GM19467 (cell line): ENCODE results near the gene ARFGAP3.
"Not testable (repeated sequence)": the region's sequence is repeated elsewhere in the genome, so short reads cannot be mapped to it uniquely, and the experiment has no call there.

Source experiments
- ATAC-seq: cut with Tn5 transposase; IDR thresholded peaks from one replicate; pipeline ENCODE4 v1.9.1; 2021; ENCODE audit warnings: mild to moderate bottlenecking, moderate library complexity; ENCODE audit not compliant: unreplicated experiment

ARFGAP3 gene

DNA sequence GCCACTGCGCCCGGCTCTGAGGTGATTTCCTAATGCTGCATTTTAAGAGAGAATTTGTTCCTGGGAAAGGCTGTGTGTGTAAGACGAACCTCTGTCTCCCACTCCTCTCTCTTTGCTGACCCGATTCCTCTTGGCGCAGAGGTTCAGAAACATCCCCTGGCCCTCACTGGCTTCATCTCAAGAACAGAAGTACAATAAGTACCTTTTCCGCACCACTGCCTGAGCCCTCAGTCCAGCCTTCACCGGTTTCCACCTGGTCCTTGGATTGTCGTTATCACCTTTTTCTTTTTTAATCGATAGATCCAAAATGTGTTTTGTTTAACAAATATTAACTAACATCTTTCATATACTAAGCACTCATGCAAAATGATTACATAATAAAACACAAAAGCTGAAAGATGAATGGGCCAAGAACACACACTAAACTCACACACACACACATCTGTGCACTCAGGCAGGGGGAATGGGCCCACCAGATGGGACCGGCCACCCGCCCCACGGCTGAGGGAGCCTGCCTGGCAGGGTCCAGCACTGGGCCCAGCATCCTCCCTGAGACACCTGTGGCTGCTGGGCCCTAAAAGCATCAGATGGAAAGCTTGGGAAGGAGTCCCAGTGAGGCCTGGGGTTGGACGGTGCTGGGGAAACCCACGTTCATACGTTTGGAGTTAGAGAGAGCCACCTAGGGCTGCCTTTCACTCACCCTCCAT, 86.0 kb downstream of the ARFGAP3 start:
- ATAC-seq = no peak

DNA sequence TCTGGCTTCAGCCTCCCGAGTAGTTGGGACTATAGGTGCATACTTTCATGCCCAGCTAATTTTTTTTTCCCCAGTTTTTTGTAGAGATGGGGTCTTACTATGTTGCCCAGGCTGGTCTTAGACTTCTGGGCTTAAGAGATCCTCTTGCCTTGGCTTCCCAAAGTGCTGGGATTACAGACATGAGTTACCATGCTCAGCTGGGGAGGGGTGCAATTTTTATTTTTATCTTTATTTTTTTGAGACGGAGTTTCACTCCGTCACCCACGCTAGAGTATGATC, 86.7 kb downstream of the ARFGAP3 start:
- no peak for ATAC-seq

GRCh38 chr22:42769574-42770447, 87.3 kb downstream of the ARFGAP3 start:
- peak; percentile 72 for ATAC-seq

DNA sequence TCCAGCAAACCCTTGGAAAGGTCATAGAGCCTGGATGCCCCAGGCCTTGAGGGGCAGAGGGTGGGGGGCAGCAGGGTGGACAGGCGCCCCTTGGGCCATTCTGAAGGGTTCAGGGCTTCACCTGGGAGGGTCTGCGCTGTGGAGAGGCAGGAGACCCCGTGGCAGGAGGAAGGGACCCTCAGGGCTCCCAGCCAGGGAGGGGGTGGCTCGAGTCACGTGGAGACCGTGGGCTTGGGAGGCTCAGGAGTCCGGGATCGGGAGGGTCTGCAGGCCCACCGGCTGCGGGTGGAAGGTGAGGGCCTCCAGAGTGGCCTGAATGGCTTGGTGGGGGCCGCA, 87.9 kb downstream of the ARFGAP3 start:
- ATAC-seq = peak; percentile 5

- ATAC-seq = no peak
Observed at GRCh38 chr22:42768385-42769035, 88.6 kb downstream of the ARFGAP3 start.

DNA sequence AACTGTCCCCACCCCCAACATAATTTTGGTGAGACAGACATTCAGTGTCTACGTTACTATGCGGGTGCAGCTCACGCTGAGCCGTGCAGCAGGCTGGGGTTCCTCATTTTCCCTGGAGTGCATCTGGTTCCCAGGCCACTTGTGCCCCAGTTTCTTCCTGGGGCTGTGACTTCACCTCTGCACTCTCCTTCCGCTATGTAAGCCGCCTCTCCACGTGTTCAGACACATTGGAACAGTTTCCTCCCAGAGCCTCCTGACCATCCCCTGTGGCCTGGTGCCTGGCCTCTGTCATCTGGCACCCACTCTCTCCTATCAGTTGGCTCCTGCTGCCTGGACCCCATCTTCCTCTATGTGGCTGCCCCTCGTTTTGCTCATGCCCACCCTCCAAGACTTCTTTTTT, 90.2 kb downstream of the ARFGAP3 start:
- no peak for ATAC-seq

DNA sequence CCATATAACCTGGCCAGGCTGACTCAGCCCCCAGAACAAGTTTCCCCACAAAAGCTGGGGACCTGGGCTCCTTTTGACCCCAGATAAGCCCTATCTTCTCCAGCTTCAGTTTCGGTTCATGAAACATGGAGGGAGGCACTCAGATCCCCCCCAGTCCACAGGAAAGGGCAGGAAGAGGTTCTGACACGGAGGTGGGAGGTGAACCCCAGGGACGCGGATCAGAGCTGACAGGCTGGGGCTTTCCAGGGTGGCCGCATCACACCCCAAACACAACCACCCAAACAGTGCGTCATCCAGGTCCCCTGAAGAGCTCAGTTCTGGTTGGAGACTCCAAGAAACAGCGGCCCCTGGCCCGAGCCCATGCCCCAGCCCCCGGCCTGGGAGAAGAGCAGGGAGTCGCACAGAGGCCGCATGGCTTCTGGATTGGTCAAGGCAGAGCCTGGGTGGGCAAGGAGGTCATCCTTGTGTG, 92.1 kb downstream of the ARFGAP3 start:
- ATAC-seq = no peak

GRCh38 chr22:42763965-42764480, 93.0 kb downstream of the ARFGAP3 start:
- no peak for ATAC-seq

GRCh38 chr22:42760806-42761565, 96.1 kb downstream of the ARFGAP3 start:
- no peak for ATAC-seq

DNA sequence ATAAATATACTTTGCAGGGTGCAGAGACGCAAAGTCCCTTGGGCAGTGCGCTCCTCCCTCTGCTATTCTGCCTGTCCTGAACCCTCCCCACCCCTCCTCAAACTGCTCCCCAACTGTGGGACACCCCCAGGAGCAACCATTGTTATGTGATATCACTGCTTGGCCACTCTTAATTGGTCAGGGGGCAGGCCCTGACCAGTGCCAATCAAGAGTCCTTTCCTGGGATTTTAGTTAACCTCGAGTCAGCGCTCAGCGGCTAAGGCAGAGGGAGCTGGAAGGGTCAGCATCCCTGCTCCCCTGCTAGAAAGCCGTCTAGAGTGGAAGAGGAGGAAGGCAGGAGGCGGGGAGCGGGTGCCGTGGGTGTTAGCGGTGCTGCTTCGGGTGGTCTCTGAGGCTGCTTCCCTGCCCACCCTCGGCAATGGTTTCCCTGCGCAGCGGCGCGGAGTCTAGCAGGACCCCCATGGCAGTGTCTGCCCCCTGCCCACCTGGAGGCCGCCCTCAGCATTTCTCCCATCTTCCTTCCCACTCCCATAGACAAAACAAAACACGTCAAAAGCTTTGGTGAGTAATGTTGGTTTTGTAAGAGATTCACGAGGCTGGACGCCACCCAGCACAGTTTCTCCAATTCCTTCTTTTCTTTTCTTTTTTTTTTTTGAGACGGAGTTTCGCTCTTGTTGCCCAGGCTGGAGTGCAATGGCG, 98.0 kb downstream of the ARFGAP3 start:
- no peak for ATAC-seq

DNA sequence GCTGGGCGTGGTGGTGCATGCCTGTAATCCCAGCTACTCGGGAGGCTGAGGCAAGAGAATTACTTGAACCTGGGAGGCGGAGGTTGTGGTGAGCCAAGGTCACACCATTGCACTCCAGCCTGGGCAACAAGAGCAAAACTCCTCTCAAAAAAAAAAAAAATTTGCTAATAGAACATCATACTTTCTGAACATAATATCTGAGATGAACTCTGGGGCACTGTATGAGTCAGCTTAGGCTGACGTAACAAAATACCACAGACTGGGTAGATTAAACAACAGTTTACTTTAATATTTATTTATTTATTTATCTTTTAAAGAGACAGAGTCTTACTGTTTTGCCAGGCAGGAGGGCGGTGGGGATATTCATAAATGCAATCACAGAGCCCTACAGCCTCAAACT, 101.5 kb downstream of the ARFGAP3 start:
- ATAC-seq = not testable (repeated sequence)

DNA sequence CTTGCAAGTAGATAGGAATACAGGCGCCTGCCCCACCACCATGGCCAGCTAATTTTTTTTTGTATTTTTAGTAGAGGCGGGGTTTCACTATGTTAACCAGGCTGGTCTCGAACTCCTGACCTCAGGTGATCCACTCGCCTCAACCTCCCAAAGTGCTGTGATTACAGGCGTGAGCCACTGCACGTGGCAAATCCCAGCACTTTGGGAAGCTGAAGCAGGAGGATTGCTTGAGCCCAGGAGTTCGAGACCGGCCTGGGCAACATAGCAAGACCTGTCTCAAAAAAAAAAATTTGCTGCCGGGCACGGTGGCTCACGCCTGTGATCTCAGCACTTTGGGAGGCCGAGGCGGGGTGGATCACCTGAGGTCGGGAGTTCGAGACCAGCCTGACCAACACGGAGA, 102.0 kb downstream of the ARFGAP3 start:
- not testable (repeated sequence) for ATAC-seq

DNA sequence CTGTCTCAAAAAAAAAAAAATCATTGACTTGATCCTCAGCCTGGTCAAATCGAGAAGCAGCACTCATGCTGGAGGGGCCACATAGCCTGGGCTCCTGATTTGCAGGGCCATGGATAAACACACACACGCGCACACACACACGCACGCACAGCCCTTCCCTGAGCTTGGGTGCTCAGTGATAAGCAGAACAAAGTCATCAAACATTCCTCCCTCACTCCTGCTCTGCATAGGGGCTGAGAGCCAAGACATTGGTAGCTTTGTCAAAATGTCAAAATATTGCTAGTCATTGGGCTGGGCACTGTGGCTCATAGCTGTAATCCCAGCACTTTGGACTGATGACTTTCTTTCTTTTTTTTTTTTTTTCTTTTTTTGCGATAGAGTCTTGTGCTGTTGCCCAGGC, 102.4 kb downstream of the ARFGAP3 start:
- ATAC-seq = no peak

GRCh38 chr22:42752912-42753311, 104.2 kb downstream of the ARFGAP3 start:
- ATAC-seq = no peak

- no peak for ATAC-seq
Observed at GRCh38 chr22:42752230-42752746, 104.8 kb downstream of the ARFGAP3 start.

DNA sequence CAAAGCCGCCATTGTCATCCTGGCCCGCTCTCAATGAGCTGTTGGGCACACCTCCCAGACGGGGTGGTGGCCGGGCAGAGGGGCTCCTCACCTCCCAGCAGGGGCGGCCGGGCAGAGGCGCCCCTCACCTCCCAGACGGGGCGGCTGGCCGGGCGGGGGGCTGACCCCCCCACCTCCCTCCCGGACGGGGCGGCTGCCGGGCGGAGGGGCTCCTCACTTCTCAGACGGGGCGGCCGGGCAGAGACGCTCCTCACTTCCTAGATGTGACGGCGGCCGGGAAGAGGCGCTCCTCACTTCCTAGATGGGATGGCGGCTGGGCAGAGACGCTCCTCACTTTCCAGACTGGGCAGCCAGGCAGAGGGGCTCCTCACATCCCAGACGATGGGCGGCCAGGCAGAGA, 106.7 kb downstream of the ARFGAP3 start:
- not testable (repeated sequence) for ATAC-seq

DNA sequence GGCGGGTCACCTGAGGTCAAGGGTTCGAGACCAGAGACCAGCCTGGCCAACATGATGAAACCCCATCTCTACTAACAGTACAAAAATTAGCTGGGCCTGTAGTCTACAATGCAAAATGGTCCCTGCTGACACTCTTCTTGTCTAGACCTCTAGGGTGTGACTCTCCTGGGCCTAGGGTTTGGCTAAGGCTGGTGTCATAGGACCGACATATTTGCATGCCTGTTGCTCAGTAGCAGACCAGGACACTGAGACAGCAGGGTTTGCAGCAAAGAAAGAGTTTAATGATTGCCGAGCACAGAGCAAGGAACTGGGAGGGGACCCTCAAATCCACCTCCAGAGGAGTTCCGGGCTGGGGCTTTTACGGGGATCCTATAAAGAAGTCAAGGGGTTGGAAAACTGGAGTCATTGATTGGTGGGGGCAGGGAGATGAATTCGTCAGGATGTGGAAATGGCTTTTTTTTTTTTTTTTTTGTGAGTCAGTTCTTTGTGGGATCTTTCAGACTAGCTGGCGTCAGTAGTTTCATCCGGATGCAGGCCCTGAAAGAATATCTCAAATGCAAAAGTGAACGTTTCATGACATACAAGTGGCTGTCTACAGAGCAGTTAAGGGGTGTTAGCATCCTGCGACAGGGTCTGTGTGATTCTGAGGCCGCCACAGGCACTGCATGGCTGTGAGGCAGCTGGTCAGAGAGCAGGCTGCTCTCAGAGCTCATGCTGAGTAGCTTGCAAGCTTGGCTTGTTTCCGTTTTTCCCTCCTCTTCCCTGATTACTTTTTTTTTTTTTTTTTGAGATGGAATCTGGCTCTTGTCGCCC, 109.2 kb downstream of the ARFGAP3 start:
- no peak for ATAC-seq
